ENCODE measurements around the gene TMEM200B. TPM values are rescaled to one million over a fixed set of nuclear protein-coding genes. Genes with fewer than 3 reads are reported as not detected.

The TMEM200B gene
- total and polyA plus RNA-seq, 2 of the 4 experiments (the other 2 are of a cell fraction) = 4.8 to 6.2 TPM

DNA sequence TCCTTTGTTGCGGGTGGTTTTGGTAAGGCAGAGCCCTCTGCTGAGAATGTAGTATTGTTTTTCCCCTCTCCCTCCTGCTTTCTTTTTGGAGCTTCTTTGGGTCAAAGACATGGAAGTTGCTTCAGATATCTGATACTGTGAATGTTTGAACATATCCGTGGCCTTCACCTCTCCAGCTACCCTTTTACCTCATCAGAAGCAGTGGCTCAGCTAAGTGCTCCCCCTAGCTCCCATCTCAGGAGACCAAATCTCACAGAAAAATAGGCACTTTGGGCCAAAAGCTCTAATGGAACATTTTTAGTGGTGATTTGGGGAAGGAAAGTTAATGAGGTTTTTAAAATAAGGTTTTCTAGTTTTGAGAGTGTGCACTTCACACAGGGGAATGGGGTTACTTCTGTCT lies 6.3 kb downstream of the TMEM200B start:
- dilution Hi-C loops (cut with HindIII; ENCODE audit: low sequenced_read_pairs, unreplicated experiment) (no loop called here), intact Hi-C loops (cut with micrococcal nuclease) (no loop called here), in situ Hi-C loops (cut with MboI; ENCODE audit: low sequenced_read_pairs) (no loop called here)
- ChIA-PET CTCF (no interaction called here), POLR2A (ENCODE audit: unreplicated experiment) (no interaction called here)
- DNase-seq (no peak), ATAC-seq (ENCODE audit: low read depth) (no peak)
- no peak overlapping the region for H2BK5ac ChIP-seq (ENCODE audit: low read depth, low read length, poor library complexity, severe bottlenecking)
- no peaks in the 10 kb centered on the region for H3K36me3 ChIP-seq (ENCODE audit: control insufficient read depth, insufficient read depth, low read length)
- H4K8ac ChIP-seq (ENCODE audit: low read depth in 2 of 2, low read length in 2 of 2) = no peak overlapping the region
- H3K27me3 ChIP-seq (ENCODE audit: control insufficient read depth, insufficient read depth, low read length) = no peaks in the 10 kb centered on the region
- H3K4me2 ChIP-seq (ENCODE audit: low read depth, low read length) = no peak overlapping the region
- BruUV-seq (replicated peaks) = no TSS peak
- no CpG with 5 or more reads among the region's 2 CpGs for WGBS, 2 experiments (ENCODE audit: extremely low coverage in 2 of 2, insufficient read length in 1 of 2)
- H3K18ac ChIP-seq (ENCODE audit: low read depth, low read length) = no peak overlapping the region
- H3K56ac ChIP-seq (ENCODE audit: extremely low read depth, insufficient read depth, low read length) = no peak overlapping the region
- no peak overlapping the region for H2BK20ac ChIP-seq (ENCODE audit: low read depth, low read length)
- H4K5ac ChIP-seq (ENCODE audit: low read depth, low read length) = no peak overlapping the region
- no peak overlapping the region for H4K91ac ChIP-seq (ENCODE audit: insufficient read depth, low read depth, low read length)
- H2BK15ac ChIP-seq (ENCODE audit: low read depth, low read length) = no peak overlapping the region
- no peak overlapping the region for H3K27ac ChIP-seq (ENCODE audit: insufficient read depth, low read length)
- peaks cover 8% of the 10 kb centered on the region; the same call in 1 of the 2 replicates for H3K4me1 ChIP-seq (ENCODE audit: control insufficient read depth, insufficient read depth, low read length)
- H3K9ac ChIP-seq (ENCODE audit: low read depth, low read length) = no peak overlapping the region
- H3K4ac ChIP-seq (ENCODE audit: low read depth, low read length) = no peak overlapping the region
- H2AK9ac ChIP-seq (replicated peaks; ENCODE audit: low read depth, low read length, poor library complexity) = no peak overlapping the region
- TF ChIP-seq MXI1 (IDR thresholded peaks at IDR 0.05; ENCODE audit: borderline replicate concordance, low read depth, low read length) (no peak), POLR2A (IDR thresholded peaks at IDR 0.05; ENCODE audit: low read depth, low read length) (no peak), NFE2L2 (IDR thresholded peaks at IDR 0.05; ENCODE audit: low read depth, low read length) (no peak), CTCF (conservative IDR thresholded peaks at IDR 0.05; ENCODE audit: low read depth, low read length) (0 out of 2 replicates have a peak, but pooled peaks have one; percentile 18), CHD1 (IDR thresholded peaks at IDR 0.05; ENCODE audit: low read depth, low read length) (no peak), SMC3 (IDR thresholded peaks at IDR 0.05; ENCODE audit: low read depth, low read length) (no peak), FOS (IDR thresholded peaks at IDR 0.05; ENCODE audit: low read depth, low read length) (no peak)
- no peak overlapping the region for H3K14ac ChIP-seq (replicated peaks; ENCODE audit: low read depth, low read length)
- no peaks in the 10 kb centered on the region; the same call in 1 of the 2 replicates for H3K9me1 ChIP-seq (ENCODE audit: insufficient read depth, low read length)
- H3K23ac ChIP-seq (ENCODE audit: low read depth, low read length) = no peak overlapping the region
- no peak overlapping the region for H2AK5ac ChIP-seq (ENCODE audit: low read depth, low read length)
- H3K4me3 ChIP-seq (ENCODE audit: insufficient read depth, low read depth, low read length) = no peak overlapping the region
- H3K79me1 ChIP-seq (ENCODE audit: low read depth in 1 of 2, low read length in 2 of 2) = peaks cover 0 to 13% of the 10 kb centered on the region in 2 experiments; a peak in 1 of 4 replicates
- H4K20me1 ChIP-seq (ENCODE audit: insufficient read depth, low read length) = no peaks in the 10 kb centered on the region; the same call in 1 of the 2 replicates
- no peak overlapping the region for H2AFZ ChIP-seq (replicated peaks; ENCODE audit: low read length, poor library complexity)
- no peaks in the 10 kb centered on the region for H3K9me3 ChIP-seq (ENCODE audit: control insufficient read depth, insufficient read depth, low read length)
- no peak overlapping the region for H2BK120ac ChIP-seq (ENCODE audit: low read depth, low read length)

Measured in IMR-90 (cell line).